Islet of Langerhans (tissue), 1 donor: Measurements from ENCODE around the gene ITIH3.

Experiments used
- FAIRE-seq: peaks from one replicate; lab custom pipeline; 2011; peaks lifted over from hg19 to GRCh38; lab: Jason Lieb, UNC

The ITIH3 gene

DNA sequence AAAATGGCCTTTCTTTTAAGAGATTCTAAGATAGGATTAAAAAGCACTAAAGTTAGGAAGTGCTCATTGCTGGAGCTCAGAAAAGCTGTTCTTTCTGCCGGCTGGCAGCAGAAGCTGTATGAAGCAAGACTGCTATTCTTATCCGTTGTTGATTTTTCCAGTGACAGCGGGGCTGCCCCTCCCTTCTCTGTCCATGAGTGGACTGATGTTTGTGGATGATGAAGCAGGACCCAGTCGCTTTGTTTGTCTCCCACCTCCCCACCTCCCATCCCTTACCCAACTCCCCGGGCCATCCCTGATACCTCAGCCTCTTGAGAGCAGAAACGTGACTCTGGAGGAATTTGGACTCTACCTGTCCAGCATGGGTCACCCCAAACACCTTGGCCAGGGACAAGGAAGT is 50.6 kb downstream of the ITIH3 start:
- FAIRE-seq: peak; percentile 97

- FAIRE-seq: peak; percentile 5
Observed at GRCh38 chr3:52845691-52846431, 51.3 kb downstream of the ITIH3 start.

DNA sequence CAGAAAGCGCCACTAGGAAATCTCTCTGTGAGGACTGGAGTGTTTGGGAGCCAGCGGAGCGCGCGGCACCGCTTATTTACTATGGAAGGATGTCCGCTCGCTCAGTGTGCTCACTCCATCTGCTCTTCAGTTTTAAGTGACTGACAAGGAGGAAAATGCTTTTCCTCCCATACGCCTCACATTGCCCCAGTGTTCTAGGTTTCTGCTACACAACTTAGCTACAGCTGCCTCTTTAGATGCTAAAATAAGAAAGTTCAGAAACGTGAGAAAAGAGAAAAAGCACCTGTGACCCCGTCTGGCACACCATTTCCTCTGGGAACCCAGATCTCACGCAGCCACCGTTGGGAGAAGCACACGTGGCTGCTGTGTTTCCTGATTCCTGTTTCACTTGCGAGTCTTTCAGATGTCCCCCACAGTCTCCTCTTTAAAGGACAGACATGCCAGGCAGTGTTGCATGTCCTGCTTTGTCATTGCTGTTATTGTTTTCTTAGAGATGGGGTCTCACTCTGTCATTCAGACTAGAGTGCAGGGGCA is 51.9 kb downstream of the ITIH3 start:
- FAIRE-seq: no peak

DNA sequence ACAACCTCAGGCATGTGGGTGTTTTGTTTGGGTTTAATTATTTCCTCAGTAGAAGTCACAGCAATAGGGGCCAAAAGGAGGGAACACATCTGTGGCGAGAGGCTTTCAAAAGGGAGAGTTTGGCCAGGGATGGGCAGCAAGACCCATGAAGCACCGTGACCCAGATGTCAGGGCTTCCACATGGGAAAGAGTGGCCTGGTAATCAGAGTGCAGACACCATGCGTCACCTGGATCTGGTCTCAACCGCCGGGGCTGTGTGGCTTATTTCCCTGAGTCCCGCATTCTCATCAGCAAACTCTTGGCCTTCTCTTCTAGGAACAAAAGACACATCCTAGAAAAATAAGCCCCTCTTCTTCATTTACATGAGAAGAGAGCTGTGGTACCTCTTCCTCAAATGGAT is 52.6 kb downstream of the ITIH3 start:
- no peak for FAIRE-seq

- no peak for FAIRE-seq
Observed at GRCh38 chr3:52847726-52848125, 53.1 kb downstream of the ITIH3 start.

- FAIRE-seq: no peak
Observed at GRCh38 chr3:52848617-52849016, 54.0 kb downstream of the ITIH3 start.

- no peak for FAIRE-seq
Observed at GRCh38 chr3:52849656-52850055, 55.1 kb downstream of the ITIH3 start.

- no peak for FAIRE-seq
Observed at GRCh38 chr3:52851348-52851747, 56.8 kb downstream of the ITIH3 start.

GRCh38 chr3:52852419-52852818 is 57.8 kb downstream of the ITIH3 start:
- FAIRE-seq: no peak

GRCh38 chr3:52854013-52854412 is 59.4 kb downstream of the ITIH3 start:
- FAIRE-seq: no peak

GRCh38 chr3:52856666-52857065 is 62.1 kb downstream of the ITIH3 start:
- FAIRE-seq: no peak

GRCh38 chr3:52857133-52857532 is 62.5 kb downstream of the ITIH3 start:
- no peak for FAIRE-seq

- no peak for FAIRE-seq
Observed at GRCh38 chr3:52857864-52858263, 63.3 kb downstream of the ITIH3 start.
